Measurements from ENCODE around the gene TMEM273.

Gene TMEM273

GRCh38 chr10:49139028-49139845 is 49.0 kb downstream of the TMEM273 start:
- peak; percentile 76 for DNase-seq
- peak overlapping the region; percentile 31 for H3K27ac ChIP-seq (ENCODE audit: low read length, poor library complexity, severe bottlenecking)

GRCh38 chr10:49138361-49138891 is 49.8 kb downstream of the TMEM273 start:
- H4K8ac ChIP-seq (ENCODE audit: low read length) = no peak overlapping the region
- H2BK120ac ChIP-seq (ENCODE audit: low read depth, low read length) = no peak overlapping the region
- no peak overlapping the region for H3K18ac ChIP-seq (ENCODE audit: low read depth in 1 of 2, low read length in 2 of 2)
- no peak overlapping the region for H3K4me2 ChIP-seq (ENCODE audit: low read length, poor library complexity, severe bottlenecking)
- no peak overlapping the region for H3K27ac ChIP-seq (ENCODE audit: low read length, poor library complexity, severe bottlenecking)
- no peaks in the 10 kb centered on the region for H3K27me3 ChIP-seq (ENCODE audit: control insufficient read depth in 1 of 2, insufficient read depth in 1 of 2, low read length in 2 of 2)
- no peak overlapping the region for H2BK5ac ChIP-seq (ENCODE audit: low read depth, low read length, poor library complexity, severe bottlenecking)
- 80% methylated on average over 7 of the region's 7 CpGs for WGBS
- no peak overlapping the region for H2BK15ac ChIP-seq (ENCODE audit: low read depth, poor library complexity, severe bottlenecking)
- no peak overlapping the region for H3K23ac ChIP-seq (ENCODE audit: low read length in 2 of 2)
- H3K4me1 ChIP-seq (ENCODE audit: control insufficient read depth, insufficient read depth, low read depth, low read length) = peaks cover 11% of the 10 kb centered on the region
- DNase-seq = peak; percentile 75
- peak overlapping the region in 1 of 2 experiments; percentile 58 for H3K4me3 ChIP-seq (ENCODE audit: insufficient read depth in 1 of 2, low read depth in 1 of 2, low read length in 2 of 2)
- peak overlapping the region; percentile 84 for H3K9ac ChIP-seq (ENCODE audit: low read length)
- H3K4ac ChIP-seq (ENCODE audit: low read depth in 1 of 2, low read length in 2 of 2) = no peak overlapping the region
- no peak overlapping the region for H3K14ac ChIP-seq (ENCODE audit: low read length in 2 of 2)
- no peak overlapping the region for H2AK5ac ChIP-seq (ENCODE audit: low read length, severe bottlenecking)
- H2AFZ ChIP-seq (ENCODE audit: low read depth, low read length) = no peak overlapping the region
- no peak overlapping the region for H4K91ac ChIP-seq (ENCODE audit: low read length)
- H3K79me1 ChIP-seq (replicated peaks; ENCODE audit: low read length, poor library complexity, severe bottlenecking) = no peaks in the 10 kb centered on the region
- no peaks in the 10 kb centered on the region for H3K9me3 ChIP-seq (ENCODE audit: control insufficient read depth, low read length)
- no peaks in the 10 kb centered on the region for H3K36me3 ChIP-seq (ENCODE audit: control insufficient read depth in 1 of 2, insufficient read depth in 2 of 2, low read depth in 1 of 2, low read length in 2 of 2)
- no peak overlapping the region for H2BK12ac ChIP-seq (ENCODE audit: low read length in 2 of 2)

More at GRCh38 chr10:49139028-49139845, 49.0 kb downstream of the TMEM273 start:
- Histone ChIP-seq H3K79me1 (replicated peaks; ENCODE audit: low read length, poor library complexity, severe bottlenecking) (no peaks in the 10 kb centered on the region), H3K27me3 (ENCODE audit: control insufficient read depth in 1 of 2, insufficient read depth in 1 of 2, low read length in 2 of 2) (no peaks in the 10 kb centered on the region), H2AFZ (ENCODE audit: low read depth, low read length) (no peak overlapping the region), H2BK5ac (ENCODE audit: low read depth, low read length, poor library complexity, severe bottlenecking) (no peak overlapping the region), H3K9me3 (ENCODE audit: control insufficient read depth, low read length) (no peaks in the 10 kb centered on the region), H3K23ac (ENCODE audit: low read length in 2 of 2) (no peak overlapping the region), H2BK15ac (ENCODE audit: low read depth, poor library complexity, severe bottlenecking) (no peak overlapping the region), H3K4me3 (ENCODE audit: insufficient read depth in 1 of 2, low read depth in 1 of 2, low read length in 2 of 2) (peak overlapping the region in 1 of 2 experiments; percentile 68), H2BK120ac (ENCODE audit: low read depth, low read length) (no peak overlapping the region), H3K4me1 (ENCODE audit: control insufficient read depth, insufficient read depth, low read depth, low read length) (peaks cover 11% of the 10 kb centered on the region), H2BK12ac (ENCODE audit: low read length in 2 of 2) (no peak overlapping the region), H3K14ac (ENCODE audit: low read length in 2 of 2) (no peak overlapping the region), H3K18ac (ENCODE audit: low read depth in 1 of 2, low read length in 2 of 2) (no peak overlapping the region), H3K9ac (ENCODE audit: low read length) (peak overlapping the region; percentile 84), H3K4me2 (ENCODE audit: low read length, poor library complexity, severe bottlenecking) (no peak overlapping the region), H3K36me3 (ENCODE audit: control insufficient read depth in 1 of 2, insufficient read depth in 2 of 2, low read depth in 1 of 2, low read length in 2 of 2) (no peaks in the 10 kb centered on the region), H2AK5ac (ENCODE audit: low read length, severe bottlenecking) (no peak overlapping the region), H3K4ac (ENCODE audit: low read depth in 1 of 2, low read length in 2 of 2) (no peak overlapping the region), H4K8ac (ENCODE audit: low read length) (no peak overlapping the region), H4K91ac (ENCODE audit: low read length) (no peak overlapping the region)
- WGBS = 60% methylated on average over 8 of the region's 8 CpGs

GRCh38 chr10:49136525-49136924 is 51.7 kb downstream of the TMEM273 start:
- Histone ChIP-seq H4K91ac (ENCODE audit: low read length) (no peak overlapping the region), H2AK5ac (ENCODE audit: low read length, severe bottlenecking) (no peak overlapping the region), H4K8ac (ENCODE audit: low read length) (no peak overlapping the region), H3K4me2 (ENCODE audit: low read length, poor library complexity, severe bottlenecking) (no peak overlapping the region), H3K9me3 (ENCODE audit: control insufficient read depth, low read length) (no peaks in the 10 kb centered on the region), H3K18ac (ENCODE audit: low read depth in 1 of 2, low read length in 2 of 2) (no peak overlapping the region), H3K27me3 (ENCODE audit: control insufficient read depth in 1 of 2, insufficient read depth in 1 of 2, low read length in 2 of 2) (peaks cover 0 to under 1% of the 10 kb centered on the region in 2 experiments), H3K79me1 (replicated peaks; ENCODE audit: low read length, poor library complexity, severe bottlenecking) (no peaks in the 10 kb centered on the region), H3K4me1 (ENCODE audit: control insufficient read depth, insufficient read depth, low read depth, low read length) (peaks cover 11% of the 10 kb centered on the region), H3K23ac (ENCODE audit: low read length in 2 of 2) (no peak overlapping the region), H3K14ac (ENCODE audit: low read length in 2 of 2) (no peak overlapping the region), H3K4ac (ENCODE audit: low read depth in 1 of 2, low read length in 2 of 2) (no peak overlapping the region), H2BK12ac (ENCODE audit: low read length in 2 of 2) (no peak overlapping the region), H3K27ac (ENCODE audit: low read length, poor library complexity, severe bottlenecking) (no peak overlapping the region), H2BK15ac (ENCODE audit: low read depth, poor library complexity, severe bottlenecking) (no peak overlapping the region), H2BK120ac (ENCODE audit: low read depth, low read length) (no peak overlapping the region), H3K36me3 (ENCODE audit: control insufficient read depth in 1 of 2, insufficient read depth in 2 of 2, low read depth in 1 of 2, low read length in 2 of 2) (peaks cover 0 to 2% of the 10 kb centered on the region in 2 experiments), H2BK5ac (ENCODE audit: low read depth, low read length, poor library complexity, severe bottlenecking) (no peak overlapping the region), H3K4me3 (ENCODE audit: insufficient read depth in 1 of 2, low read depth in 1 of 2, low read length in 2 of 2) (no peak overlapping the region), H2AFZ (ENCODE audit: low read depth, low read length) (no peak overlapping the region), H3K9ac (ENCODE audit: low read length) (no peak overlapping the region)
- WGBS = no CpG with 5 or more reads among the region's 1 CpG
- no peak for DNase-seq

GRCh38 chr10:49135575-49136313 is 52.4 kb downstream of the TMEM273 start:
- Histone ChIP-seq H3K79me1 (replicated peaks; ENCODE audit: low read length, poor library complexity, severe bottlenecking) (no peaks in the 10 kb centered on the region), H2AFZ (ENCODE audit: low read depth, low read length) (no peak overlapping the region), H3K18ac (ENCODE audit: low read depth in 1 of 2, low read length in 2 of 2) (no peak overlapping the region), H3K36me3 (ENCODE audit: control insufficient read depth in 1 of 2, insufficient read depth in 2 of 2, low read depth in 1 of 2, low read length in 2 of 2) (peaks cover 0 to 2% of the 10 kb centered on the region in 2 experiments), H3K4ac (ENCODE audit: low read depth in 1 of 2, low read length in 2 of 2) (no peak overlapping the region), H2BK15ac (ENCODE audit: low read depth, poor library complexity, severe bottlenecking) (no peak overlapping the region), H3K23ac (ENCODE audit: low read length in 2 of 2) (no peak overlapping the region), H2AK5ac (ENCODE audit: low read length, severe bottlenecking) (no peak overlapping the region), H3K27me3 (ENCODE audit: control insufficient read depth in 1 of 2, insufficient read depth in 1 of 2, low read length in 2 of 2) (peaks cover 0 to 8% of the 10 kb centered on the region in 2 experiments), H3K14ac (ENCODE audit: low read length in 2 of 2) (no peak overlapping the region), H2BK12ac (ENCODE audit: low read length in 2 of 2) (no peak overlapping the region), H2BK5ac (ENCODE audit: low read depth, low read length, poor library complexity, severe bottlenecking) (no peak overlapping the region), H2BK120ac (ENCODE audit: low read depth, low read length) (no peak overlapping the region), H3K4me1 (ENCODE audit: control insufficient read depth, insufficient read depth, low read depth, low read length) (peaks cover 11% of the 10 kb centered on the region), H3K9ac (ENCODE audit: low read length) (peak overlapping the region; percentile 17), H4K91ac (ENCODE audit: low read length) (no peak overlapping the region), H4K8ac (ENCODE audit: low read length) (no peak overlapping the region), H3K4me3 (ENCODE audit: insufficient read depth in 1 of 2, low read depth in 1 of 2, low read length in 2 of 2) (no peak overlapping the region), H3K9me3 (ENCODE audit: control insufficient read depth, low read length) (no peaks in the 10 kb centered on the region), H3K4me2 (ENCODE audit: low read length, poor library complexity, severe bottlenecking) (no peak overlapping the region), H3K27ac (ENCODE audit: low read length, poor library complexity, severe bottlenecking) (no peak overlapping the region)
- 63% methylated on average over 5 of the region's 9 CpGs for WGBS
- peak; percentile 36 for DNase-seq

Measured in mesenchymal stem cell (in vitro differentiated cells and primary cell).